ENCODE results near the gene MUC5AC.

- no peak for TF ChIP-seq CTCF (IDR thresholded peaks at IDR 0.05)
- TF ChIP-seq POLR2A (IDR thresholded peaks at IDR 0.05) = no peak
- no peak for TF ChIP-seq POLR2AphosphoS5 (IDR thresholded peaks at IDR 0.05)
Measured at GRCh38 chr11:1127664-1128162, 30.0 kb upstream of the MUC5AC start.

All from transverse colon (tissue), 4 donors.